ENCODE data around the gene ANKRD26. TPM values are rescaled to one million over a fixed set of nuclear protein-coding genes. Genes with fewer than 3 reads are reported as not detected.

Gene ANKRD26
- total and polyA plus RNA-seq, 12 donors: 1.9 to 12.2 (median 10.4) TPM

- H3K4me3 ChIP-seq: no peak overlapping the region
- no peak for ATAC-seq
- H3K27ac ChIP-seq: no peak overlapping the region
- peaks cover 0 to 97% (median 23%) of the 10 kb centered on the region in 9 donors for H3K36me3 ChIP-seq
- intact Hi-C loops (cut with DNase I): no loop called here
- H3K4me1 ChIP-seq: no peaks in the 10 kb centered on the region
- no peak for DNase-seq
- no peaks in the 10 kb centered on the region for H3K27me3 ChIP-seq
- H3K9me3 ChIP-seq: no peaks in the 10 kb centered on the region
- TF ChIP-seq CTCF (IDR thresholded peaks at IDR 0.05): no peak
- 97 to 98% methylated on average over 5 of the region's 5 CpGs for WGBS, 2 donors
Measured at GRCh38 chr10:27038168-27038567, 62.1 kb downstream of the ANKRD26 start.

GRCh38 chr10:27035163-27035562, 65.1 kb downstream of the ANKRD26 start:
- H3K36me3 ChIP-seq: peaks cover 0 to 96% (median 13%) of the 10 kb centered on the region in 9 donors
- H3K9me3 ChIP-seq: no peaks in the 10 kb centered on the region
- H3K27ac ChIP-seq: no peak overlapping the region
- no peak for TF ChIP-seq CTCF (IDR thresholded peaks at IDR 0.05)
- intact Hi-C loops (cut with DNase I): no loop called here
- DNase-seq (no peak), ATAC-seq (no peak)
- H3K4me1 ChIP-seq: no peaks in the 10 kb centered on the region
- 91 to 95% methylated on average over 5 of the region's 5 CpGs for WGBS, 2 donors
- H3K27me3 ChIP-seq: no peaks in the 10 kb centered on the region
- no peak overlapping the region for H3K4me3 ChIP-seq

- intact Hi-C loops (cut with DNase I): no loop called here
- H3K9me3 ChIP-seq: no peaks in the 10 kb centered on the region
- DNase-seq: no peak
- H3K4me1 ChIP-seq: no peaks in the 10 kb centered on the region
- no peaks in the 10 kb centered on the region for H3K27me3 ChIP-seq
- peaks cover 0 to 96% (median 8%) of the 10 kb centered on the region in 9 donors for H3K36me3 ChIP-seq
- TF ChIP-seq CTCF (IDR thresholded peaks at IDR 0.05): no peak
- no peak overlapping the region for H3K4me3 ChIP-seq
- no peak overlapping the region for H3K27ac ChIP-seq
- ATAC-seq: no peak
- WGBS, 2 donors: 91 to 92% methylated on average over 2 of the region's 2 CpGs
Measured at GRCh38 chr10:27030060-27030459, 70.2 kb downstream of the ANKRD26 start.

GRCh38 chr10:27022048-27022447, 78.2 kb downstream of the ANKRD26 start:
- H3K4me3 ChIP-seq: no peak overlapping the region
- ATAC-seq: no peak
- no peak overlapping the region for H3K27ac ChIP-seq
- peaks cover 0 to 54% (median 3%) of the 10 kb centered on the region in 9 donors for H3K36me3 ChIP-seq
- no peak for TF ChIP-seq CTCF (IDR thresholded peaks at IDR 0.05)
- intact Hi-C loops (cut with DNase I): no loop called here
- no peaks in the 10 kb centered on the region for H3K9me3 ChIP-seq
- H3K27me3 ChIP-seq: no peaks in the 10 kb centered on the region
- WGBS, 2 donors: 76 to 88% methylated on average over 2 of the region's 2 CpGs
- no peaks in the 10 kb centered on the region for H3K4me1 ChIP-seq
- DNase-seq: no peak

Data from heart right ventricle (tissue), 16 donors.